Naive thymus-derived CD8-positive, alpha-beta T cell (primary cell): ENCODE results near the gene OVCH1. TPM values are rescaled to one million over a fixed set of nuclear protein-coding genes. Genes with fewer than 3 reads are reported as not detected.
"Not testable (repeated sequence)": the region's sequence is repeated elsewhere in the genome, so short reads cannot be mapped to it uniquely, and the experiment has no call there.

Source experiments
- ATAC-seq, 2 donors: fragments of 150-1000 bp; cut with Tn5 transposase in 1 of 2; sonication (Bioruptor Pico), chemical (Tn5 transposase) in 1 of 2; 1 replicate in 1 of 2; 2 replicates in 1 of 2; pipeline ENCODE4 v1.10.0; 2021; ENCODE audit warnings: mild to moderate bottlenecking in 2 of 2, moderate library complexity in 2 of 2
- POLR2A ChIA-PET: fragments of 350-600 bp; sonication (Branson Sonifier 250); formaldehyde crosslinking; loops from one replicate; lab custom pipeline; 2021; ENCODE audit warnings: antibody characterized with exemption; lab: Charles Lee
- DNase-seq, 10 donors: peaks; one replicate each; pipeline versions ENCODE4 v3.0.0 to v3.0.0-alpha.2; 2020 to 2022
- H3K27ac Mint-ChIP-seq, 10 donors: one replicate each; pipeline ENCODE4 v1.8.0; 2020 to 2022; ENCODE audit warnings: mild to moderate bottlenecking in 10 of 10, mixed read lengths in 10 of 10, moderate library complexity in 4 of 10, inconsistent platforms in 1 of 10
- H3K27me3 Mint-ChIP-seq, 5 donors: one replicate each; pipeline ENCODE4 v1.8.0; 2021 to 2022; ENCODE audit warnings: mixed read lengths in 5 of 5
- H3K36me3 Mint-ChIP-seq, 3 donors: one replicate each; pipeline ENCODE4 v1.8.0; 2020 to 2022; ENCODE audit warnings: mixed read lengths in 3 of 3, mild to moderate bottlenecking in 2 of 3, inconsistent platforms in 1 of 3
- H3K4me1 Mint-ChIP-seq, 4 donors: one replicate each; pipeline ENCODE4 v1.8.0; 2021 to 2022; ENCODE audit warnings: mixed read lengths in 4 of 4
- H3K4me3 Mint-ChIP-seq, 10 donors: one replicate each; pipeline ENCODE4 v1.8.0; 2020 to 2022; ENCODE audit warnings: mild to moderate bottlenecking in 10 of 10, mixed read lengths in 10 of 10, moderate library complexity in 6 of 10, inconsistent platforms in 1 of 10
- H3K9me3 Mint-ChIP-seq, 9 donors: one replicate each; pipeline ENCODE4 v1.8.0; 2020 to 2022; ENCODE audit warnings: mixed read lengths in 9 of 9, mild to moderate bottlenecking in 3 of 9, inconsistent platforms in 1 of 9, moderate library complexity in 1 of 9
- polyA plus RNA-seq, 3 donors: library from polyadenylated mRNA; unstranded; fragments of 300-500 nt; fragmentation: Illumina TruSeq; gene quantifications; one replicate each; pipeline ENCODE4 v1.2.3, GENCODE V29; 2021
- total RNA-seq, 8 experiments: library from RNA in 2 of 8; stranded (reverse) in 2 of 8; gene quantifications; one replicate each; pipeline ENCODE4 v1.2.3 and lab custom pipeline; 2021 to 2026

Gene OVCH1
- total and polyA plus RNA-seq, 5 experiments from 2014 or later, result not detected

GRCh38 chr12:29427964-29428363, 69.5 kb downstream of the OVCH1 start:
- Mint-ChIP-seq H3K9me3 (peaks cover 0 to 9% (median 0%) of the 10 kb centered on the region in 9 donors), H3K36me3 (peaks cover 0 to 4% (median 0%) of the 10 kb centered on the region in 3 donors), H3K27me3 (peaks cover 13 to 32% (median 16%) of the 10 kb centered on the region in 5 donors), H3K4me1 (peaks cover 0 to 6% (median 1%) of the 10 kb centered on the region in 4 donors), H3K4me3 (no peak overlapping the region), H3K27ac (no peak overlapping the region)
- DNase-seq (peak in 3 of 10 donors; percentile 4 to 19 (median 14)), ATAC-seq (peak; percentile 64 to 73)
- POLR2A ChIA-PET, result interaction anchor here (1.2 kb wide), 1 partner anchor 47 kb away, joined by 3 read pairs; the partner anchor contains the start of gene ERGIC2

- Mint-ChIP-seq H3K36me3 (peaks cover 0 to 4% (median 0%) of the 10 kb centered on the region in 3 donors), H3K9me3 (peaks cover 0 to 9% (median 0%) of the 10 kb centered on the region in 9 donors), H3K4me3 (no peak overlapping the region), H3K4me1 (peaks cover 0 to 6% (median 1%) of the 10 kb centered on the region in 4 donors), H3K27me3 (peaks cover 6 to 28% (median 13%) of the 10 kb centered on the region in 5 donors), H3K27ac (no peak overlapping the region)
- ATAC-seq, result no peak
- no peak for DNase-seq
- POLR2A ChIA-PET, result no interaction called here
Observed at GRCh38 chr12:29426498-29426897, 71.0 kb downstream of the OVCH1 start.

GRCh38 chr12:29425722-29426121, 71.8 kb downstream of the OVCH1 start:
- no peak for ATAC-seq
- POLR2A ChIA-PET, result no interaction called here
- H3K4me1 Mint-ChIP-seq, result peaks cover 0 to 6% (median 1%) of the 10 kb centered on the region in 4 donors
- H3K9me3 Mint-ChIP-seq, result peaks cover 0 to 9% (median 0%) of the 10 kb centered on the region in 9 donors
- no peak for DNase-seq
- H3K36me3 Mint-ChIP-seq, result peaks cover 0 to 4% (median 0%) of the 10 kb centered on the region in 3 donors
- no peak overlapping the region for H3K4me3 Mint-ChIP-seq
- H3K27ac Mint-ChIP-seq, result no peak overlapping the region
- peaks cover 6 to 26% (median 11%) of the 10 kb centered on the region in 5 donors for H3K27me3 Mint-ChIP-seq

- Mint-ChIP-seq H3K36me3 (peaks cover 0 to 6% (median 3%) of the 10 kb centered on the region in 3 donors), H3K4me3 (no peak overlapping the region), H3K27me3 (peaks cover 17 to 36% (median 24%) of the 10 kb centered on the region in 5 donors), H3K9me3 (peaks cover 0 to 6% (median 3%) of the 10 kb centered on the region in 9 donors), H3K27ac (no peak overlapping the region), H3K4me1 (no peaks in the 10 kb centered on the region)
- ATAC-seq (no peak), DNase-seq (no peak)
- POLR2A ChIA-PET, result no interaction called here
Observed at GRCh38 chr12:29416748-29417147, 80.7 kb downstream of the OVCH1 start.

GRCh38 chr12:29415111-29415510, 82.4 kb downstream of the OVCH1 start:
- no peak for ATAC-seq
- Mint-ChIP-seq H3K9me3 (peaks cover 0 to 14% (median 3%) of the 10 kb centered on the region in 9 donors), H3K36me3 (peaks cover 0 to 6% (median 3%) of the 10 kb centered on the region in 3 donors), H3K27me3 (peaks cover 17 to 36% (median 24%) of the 10 kb centered on the region in 5 donors), H3K4me1 (no peaks in the 10 kb centered on the region), H3K4me3 (no peak overlapping the region), H3K27ac (no peak overlapping the region)
- POLR2A ChIA-PET, result interaction anchor here (0.7 kb wide), 1 partner anchor 19 kb away, joined by 4 read pairs; no protein-coding TSS in a partner anchor
- DNase-seq, result no peak

- Mint-ChIP-seq H3K9me3 (peaks cover 0 to 21% (median 4%) of the 10 kb centered on the region in 9 donors), H3K27me3 (peaks cover 19 to 36% (median 27%) of the 10 kb centered on the region in 5 donors), H3K4me1 (no peaks in the 10 kb centered on the region), H3K36me3 (peaks cover 0 to 6% (median 3%) of the 10 kb centered on the region in 3 donors), H3K4me3 (no peak overlapping the region), H3K27ac (no peak overlapping the region)
- POLR2A ChIA-PET, result no interaction called here
- no peak for ATAC-seq
- no peak for DNase-seq
Observed at GRCh38 chr12:29414368-29414767, 83.1 kb downstream of the OVCH1 start.

GRCh38 chr12:29405561-29405960, 91.9 kb downstream of the OVCH1 start:
- H3K9me3 Mint-ChIP-seq, result peaks cover 0 to 20% (median 2%) of the 10 kb centered on the region in 9 donors
- no peaks in the 10 kb centered on the region for H3K4me1 Mint-ChIP-seq
- H3K4me3 Mint-ChIP-seq, result no peak overlapping the region
- peaks cover 6 to 15% (median 11%) of the 10 kb centered on the region in 5 donors for H3K27me3 Mint-ChIP-seq
- POLR2A ChIA-PET, result no interaction called here
- DNase-seq, result no peak
- no peak overlapping the region for H3K27ac Mint-ChIP-seq
- ATAC-seq, result no peak
- no peaks in the 10 kb centered on the region for H3K36me3 Mint-ChIP-seq

GRCh38 chr12:29403991-29404390, 93.5 kb downstream of the OVCH1 start:
- Mint-ChIP-seq H3K27ac (no peak overlapping the region), H3K4me1 (no peaks in the 10 kb centered on the region), H3K4me3 (no peak overlapping the region), H3K9me3 (peaks cover 0 to 6% (median 0%) of the 10 kb centered on the region in 9 donors), H3K36me3 (no peaks in the 10 kb centered on the region), H3K27me3 (peaks cover 6 to 21% (median 13%) of the 10 kb centered on the region in 5 donors)
- ATAC-seq (no peak), DNase-seq (no peak)
- POLR2A ChIA-PET, result no interaction called here

GRCh38 chr12:29402437-29402836, 95.0 kb downstream of the OVCH1 start:
- Mint-ChIP-seq H3K27me3 (peaks cover 6 to 27% (median 13%) of the 10 kb centered on the region in 5 donors), H3K9me3 (peaks cover 0 to 6% (median 0%) of the 10 kb centered on the region in 9 donors), H3K27ac (peak overlapping the region in 1 of 10 donors; percentile 13), H3K4me1 (no peaks in the 10 kb centered on the region), H3K36me3 (no peaks in the 10 kb centered on the region), H3K4me3 (no peak overlapping the region)
- no peak for ATAC-seq
- no peak for DNase-seq
- POLR2A ChIA-PET, result no interaction called here

- ATAC-seq, result no peak
- POLR2A ChIA-PET, result no interaction called here
Observed at GRCh38 chr12:29398495-29398894, 99.0 kb downstream of the OVCH1 start.

GRCh38 chr12:29396774-29397173, 100.7 kb downstream of the OVCH1 start:
- Mint-ChIP-seq H3K4me3 (peak overlapping the region in 1 of 10 donors; percentile 7), H3K4me1 (no peaks in the 10 kb centered on the region), H3K27me3 (peaks cover 3 to 23% (median 9%) of the 10 kb centered on the region in 5 donors), H3K27ac (no peak overlapping the region), H3K9me3 (no peaks in the 10 kb centered on the region), H3K36me3 (no peaks in the 10 kb centered on the region)
- ATAC-seq, result no peak
- POLR2A ChIA-PET, result no interaction called here
- no peak for DNase-seq

More at GRCh38 chr12:29398495-29398894, 99.0 kb downstream of the OVCH1 start:
- Mint-ChIP-seq H3K27me3 (peaks cover 9 to 28% (median 13%) of the 10 kb centered on the region in 5 donors), H3K36me3 (no peaks in the 10 kb centered on the region), H3K27ac (no peak overlapping the region), H3K9me3 (no peaks in the 10 kb centered on the region), H3K4me1 (no peaks in the 10 kb centered on the region), H3K4me3 (no peak overlapping the region)
- DNase-seq, result no peak

- POLR2A ChIA-PET, result interaction anchor here (0.6 kb wide), 1 partner anchor 1202 kb away, joined by 4 read pairs; no protein-coding TSS in a partner anchor
- Mint-ChIP-seq H3K27me3 (peaks cover 3 to 18% (median 8%) of the 10 kb centered on the region in 5 donors), H3K4me1 (peaks cover 5 to 11% (median 10%) of the 10 kb centered on the region in 4 donors), H3K9me3 (peaks cover 0 to 6% (median 0%) of the 10 kb centered on the region in 9 donors), H3K36me3 (peaks cover 0 to 6% (median 5%) of the 10 kb centered on the region in 3 donors), H3K27ac (no peak overlapping the region), H3K4me3 (no peak overlapping the region)
- no peak for ATAC-seq
- no peak for DNase-seq
Observed at GRCh38 chr12:29395356-29395755, 102.1 kb downstream of the OVCH1 start.

- not testable (repeated sequence) for H3K9me3 Mint-ChIP-seq, H3K27me3 Mint-ChIP-seq, H3K36me3 Mint-ChIP-seq
- Mint-ChIP-seq H3K27ac (peak overlapping the region; percentile 7 to 95 (median 90)), H3K4me1 (peaks cover 9 to 17% (median 16%) of the 10 kb centered on the region in 4 donors), H3K4me3 (peak overlapping the region; percentile 24 to 86 (median 60))
- DNase-seq, result peak in 6 of 10 donors; percentile 9 to 50 (median 27)
- peak; percentile 82 to 90 for ATAC-seq
- POLR2A ChIA-PET, result interaction anchor here (1.9 kb wide), 1 partner anchor 10 kb away, joined by 15 read pairs; the partner anchor contains the start of gene ERGIC2
Observed at GRCh38 chr12:29390419-29390818, 107.1 kb downstream of the OVCH1 start.
